ENCODE data around the gene RNF125.

- no peak for TF ChIP-seq CTCF (IDR thresholded peaks at IDR 0.05)
- no peak for TF ChIP-seq CHD2 (IDR thresholded peaks at IDR 0.05; ENCODE audit: low read length, partially characterized antibody)
- no peak for TF ChIP-seq SMC3 (IDR thresholded peaks at IDR 0.05; ENCODE audit: low read depth, low read length)
- TF ChIP-seq POLR2AphosphoS5 (IDR thresholded peaks at IDR 0.05; ENCODE audit: low read depth, low read length) = no peak
- TF ChIP-seq JUND (IDR thresholded peaks at IDR 0.05) = no peak
- no peak for TF ChIP-seq EP300 (IDR thresholded peaks at IDR 0.05; ENCODE audit: borderline replicate concordance in 1 of 2, low read depth in 1 of 2, low read length in 1 of 2)
- no peak for TF ChIP-seq RFX5 (IDR thresholded peaks at IDR 0.05; ENCODE audit: low read length)
Measured at GRCh38 chr18:31970617-31971016, 48.0 kb upstream of the RNF125 start.
